GM12801 (cell line): ENCODE results near the gene MOB3A.

Experiments
- CTCF ChIP-seq: IDR thresholded peaks from one replicate; pipeline ENCODE4 v1.5.1; 2011; ENCODE audit warnings: control low read depth; ENCODE audit not compliant: insufficient read length; ENCODE audit errors: extremely low read depth

MOB3A gene

GRCh38 chr19:2059422-2060201, 36.5 kb downstream of the MOB3A start:
- no peak for TF ChIP-seq CTCF

- no peak for TF ChIP-seq CTCF
Observed at GRCh38 chr19:2058570-2059421, 37.3 kb downstream of the MOB3A start.

- no peak for TF ChIP-seq CTCF
Observed at GRCh38 chr19:2057484-2058469, 38.3 kb downstream of the MOB3A start.

DNA sequence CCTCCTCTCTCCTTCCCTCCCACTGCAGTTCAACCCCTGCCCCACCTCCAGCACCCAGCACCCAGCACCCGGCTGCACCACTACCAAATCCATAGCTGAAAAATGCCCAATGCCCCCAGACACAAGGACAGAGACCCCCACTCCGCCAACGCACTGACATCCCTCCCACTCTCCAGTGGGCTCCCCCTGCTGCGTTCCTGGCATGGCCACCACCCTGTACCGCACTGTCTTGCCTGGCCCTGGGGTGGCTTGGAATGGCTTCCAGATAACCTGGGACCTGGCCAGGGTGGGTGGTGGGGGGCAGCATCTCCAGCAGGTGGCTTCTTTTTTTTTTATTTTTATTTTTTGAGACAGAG, 39.3 kb downstream of the MOB3A start:
- no peak for TF ChIP-seq CTCF

GRCh38 chr19:2055931-2056836, 39.9 kb downstream of the MOB3A start:
- TF ChIP-seq CTCF, result no peak

DNA sequence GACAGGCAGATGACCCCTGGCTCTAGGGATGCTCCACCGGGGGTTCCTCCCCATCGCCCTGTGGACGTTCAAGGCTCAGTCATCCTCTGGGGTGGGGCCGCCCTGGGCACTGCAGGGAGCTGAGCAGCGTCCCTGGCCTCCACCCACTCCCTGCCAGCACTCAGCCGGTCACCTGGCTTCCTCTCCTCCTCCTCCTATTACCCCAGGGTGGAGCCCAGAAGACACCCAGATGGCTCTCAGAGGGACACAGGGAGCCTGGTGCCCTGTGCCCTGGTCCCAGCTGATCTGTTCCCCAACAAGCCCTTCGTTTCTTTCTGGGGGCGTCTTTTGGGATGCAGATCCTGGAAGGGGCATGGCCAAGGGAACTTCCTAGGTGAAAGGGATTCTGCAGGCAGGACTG, 41.4 kb downstream of the MOB3A start:
- no peak for TF ChIP-seq CTCF
